Testis (tissue), 3 donors: Measurements from ENCODE around the gene CYP4F12. TPM values are rescaled to one million over a fixed set of nuclear protein-coding genes. Genes with fewer than 3 reads are reported as not detected.
"Not testable (repeated sequence)": the region's sequence is repeated elsewhere in the genome, so short reads cannot be mapped to it uniquely, and the experiment has no call there.

Experiments
- DNase-seq: peaks from one replicate; pipeline ENCODE4 v3.0.0-alpha.2; 2019
- H3K27ac ChIP-seq, 2 donors: fragments of 200-600 bp; sonication (generic); one replicate each; pipeline ENCODE4 v1.5.1; 2019
- H3K27me3 ChIP-seq: fragments of 200-600 bp; sonication (generic); one replicate; pipeline ENCODE4 v1.5.1; 2019
- H3K36me3 ChIP-seq: fragments of 200-600 bp; sonication (generic); one replicate; pipeline ENCODE4 v1.5.1; 2017; ENCODE audit warnings: low read depth; ENCODE audit errors: missing control alignments
- H3K4me1 ChIP-seq: fragments of 200-600 bp; sonication (generic); one replicate; pipeline ENCODE4 v1.5.1; 2019
- H3K4me3 ChIP-seq, 2 donors: fragments of 200-600 bp; sonication (generic); one replicate each; pipeline ENCODE4 v1.5.1; 2017 to 2019
- H3K9me3 ChIP-seq: fragments of 200-600 bp; sonication (generic); one replicate; pipeline ENCODE4 v1.5.1; 2017
- CTCF ChIP-seq, 3 experiments: fragments of 450-650 bp in 2 of 3; fragments of 200-600 bp in 1 of 3; sonication (generic) in 1 of 3; IDR thresholded peaks; one replicate each; pipeline ENCODE4 v1.5.1; 2016 to 2019; ENCODE audit warnings: antibody characterized with exemption in 3 of 3, mild to moderate bottlenecking in 2 of 3, moderate library complexity in 1 of 3
- POLR2A ChIP-seq: fragments of 450-650 bp; IDR thresholded peaks from one replicate; pipeline ENCODE4 v1.6.1; 2017; ENCODE audit warnings: antibody characterized with exemption, mild to moderate bottlenecking, moderate library complexity
- WGBS, 2 donors: methylation state at CpG; one replicate each; pipeline ENCODE4 v1.1.5; 2018; 5-methylcytosine and 5-hydroxymethylcytosine counted together
- intact Hi-C: fragments of 100-400 bp; cut with DNase I; formaldehyde crosslinking; loops from one replicate; pipeline ENCODE4 v1.15.1; 2023; ENCODE audit warnings: low total_unique reads
- polyA plus RNA-seq: library from polyadenylated mRNA; stranded (reverse); fragments of 350-450 nt; fragmentation: Illumina TruSeq; extraction: RNeasy Lipid Tissue Mini Kit (QIAGEN cat#74804); gene quantifications from one replicate; pipeline ENCODE4 v1.2.3, GENCODE V29; 2014; ENCODE audit warnings: low read depth, low replicate concordance; ENCODE audit not compliant: insufficient read depth
- total RNA-seq, 2 donors: library from RNA; depleted of rRNA; stranded (reverse); fragments of >200 nt; gene quantifications; one replicate each; pipeline ENCODE4 v1.2.3, GENCODE V29; 2016

Gene CYP4F12
- total and polyA plus RNA-seq, 3 donors from 2014 or later = 1.2 to 7.2 (median 4.2) TPM

GRCh38 chr19:15649526-15649925, 23.4 kb upstream of the CYP4F12 start:
- TF ChIP-seq CTCF (IDR thresholded peaks at IDR 0.05) (no peak), POLR2A (no peak)
- H3K4me3 ChIP-seq = no peak overlapping the region
- no peaks in the 10 kb centered on the region for H3K9me3 ChIP-seq
- DNase-seq = no peak
- intact Hi-C loops = no loop called here
- H3K4me1 ChIP-seq = no peaks in the 10 kb centered on the region
- 73 to 78% methylated on average over 2 of the region's 2 CpGs for WGBS, 2 donors
- H3K27me3 ChIP-seq = no peaks in the 10 kb centered on the region
- no peak overlapping the region for H3K27ac ChIP-seq
- no peaks in the 10 kb centered on the region for H3K36me3 ChIP-seq

GRCh38 chr19:15650123-15650522, 22.8 kb upstream of the CYP4F12 start:
- H3K4me3 ChIP-seq, H3K36me3 ChIP-seq, H3K9me3 ChIP-seq, DNase-seq, H3K27ac ChIP-seq, H3K4me1 ChIP-seq, H3K27me3 ChIP-seq, intact Hi-C loops: not testable (repeated sequence)

- no peak for DNase-seq
- no peaks in the 10 kb centered on the region for H3K4me1 ChIP-seq
- H3K9me3 ChIP-seq = no peaks in the 10 kb centered on the region
- no peak overlapping the region for H3K4me3 ChIP-seq
- intact Hi-C loops = no loop called here
- 67 to 86% methylated on average over 3 of the region's 3 CpGs for WGBS, 2 donors
- H3K36me3 ChIP-seq = no peaks in the 10 kb centered on the region
- no peak for TF ChIP-seq POLR2A
- no peak for TF ChIP-seq CTCF (IDR thresholded peaks at IDR 0.05)
- no peaks in the 10 kb centered on the region for H3K27me3 ChIP-seq
- H3K27ac ChIP-seq = no peak overlapping the region
These were observed 21.1 kb upstream of the CYP4F12 start for GRCh38 chr19:15651791-15652190.

DNA sequence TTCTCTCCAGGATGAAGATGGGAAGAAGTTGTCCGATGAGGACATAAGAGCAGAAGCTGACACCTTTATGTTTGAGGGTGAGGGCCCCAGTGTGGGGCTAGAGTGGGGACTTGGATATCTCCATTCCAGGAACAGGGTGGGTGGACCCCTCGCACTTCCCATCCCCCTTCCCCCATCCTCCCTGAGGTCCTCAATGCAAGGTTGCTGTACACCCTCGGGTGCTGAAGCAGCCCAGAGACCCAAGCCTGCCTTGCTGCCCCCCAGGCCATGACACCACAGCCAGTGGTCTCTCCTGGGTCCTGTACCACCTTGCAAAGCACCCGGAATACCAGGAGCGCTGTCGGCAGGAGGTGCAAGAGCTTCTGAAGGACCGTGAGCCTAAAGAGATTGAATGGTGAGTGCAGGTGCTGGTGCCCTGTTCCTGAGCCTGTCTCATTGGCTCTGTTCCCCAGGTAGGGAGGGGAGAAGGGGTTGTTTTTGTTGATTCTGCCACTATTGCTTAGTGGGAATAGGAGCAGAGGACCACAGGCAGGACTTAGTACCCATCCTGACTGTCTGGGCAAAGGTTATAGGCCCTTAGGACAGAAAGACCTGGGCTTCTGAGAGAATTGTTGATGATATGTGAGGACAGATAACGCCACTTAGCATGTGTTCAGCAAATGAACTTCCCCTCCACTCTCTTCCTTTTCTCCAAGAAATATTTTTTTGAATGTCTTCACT, 20.2 kb upstream of the CYP4F12 start:
- WGBS, 2 donors = 58 to 85% methylated on average over 7 to 8 of the region's 8 CpGs
- intact Hi-C loops = no loop called here
- H3K4me1 ChIP-seq = no peaks in the 10 kb centered on the region
- DNase-seq = no peak
- no peak overlapping the region for H3K4me3 ChIP-seq
- H3K9me3 ChIP-seq = no peaks in the 10 kb centered on the region
- H3K27ac ChIP-seq = no peak overlapping the region
- no peaks in the 10 kb centered on the region for H3K36me3 ChIP-seq
- TF ChIP-seq CTCF (IDR thresholded peaks at IDR 0.05) (no peak), POLR2A (no peak)
- no peaks in the 10 kb centered on the region for H3K27me3 ChIP-seq

GRCh38 chr19:15656467-15656866, 16.4 kb upstream of the CYP4F12 start:
- Histone ChIP-seq H3K27ac (no peak overlapping the region), H3K27me3 (no peaks in the 10 kb centered on the region), H3K9me3 (no peaks in the 10 kb centered on the region), H3K4me1 (no peaks in the 10 kb centered on the region), H3K36me3 (no peaks in the 10 kb centered on the region), H3K4me3 (no peak overlapping the region)
- intact Hi-C loops = no loop called here
- no peak for DNase-seq
- TF ChIP-seq POLR2A (no peak), CTCF (IDR thresholded peaks at IDR 0.05) (no peak)
